Measurements from ENCODE around the gene DUSP23.

DNA sequence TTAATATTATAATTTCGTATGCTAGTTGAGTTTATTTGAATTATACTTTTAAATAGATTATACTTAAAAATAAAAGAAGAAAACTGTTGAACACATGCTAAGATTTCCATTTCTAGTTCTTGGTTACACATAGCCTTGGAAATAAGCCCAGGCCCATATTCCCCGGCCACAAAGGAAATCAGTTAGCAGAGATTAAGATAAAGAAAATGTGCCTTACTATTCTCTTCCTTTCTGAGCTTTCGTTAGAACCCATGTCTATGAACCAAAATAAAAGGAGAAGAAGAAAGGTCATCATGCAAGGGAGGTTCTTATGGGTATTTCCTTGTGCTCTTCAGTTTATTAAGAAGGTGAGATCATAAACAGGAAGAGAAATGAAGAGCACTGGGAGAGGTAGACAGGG is 34.1 kb upstream of the DUSP23 start:
- no peak for TF ChIP-seq POLR2AphosphoS5 (IDR thresholded peaks at IDR 0.05; ENCODE audit: low read depth, low read length)
- TF ChIP-seq SIN3A (IDR thresholded peaks at IDR 0.05; ENCODE audit: borderline replicate concordance, insufficient read depth, low read length) = no peak
- TF ChIP-seq, protein P1, sequence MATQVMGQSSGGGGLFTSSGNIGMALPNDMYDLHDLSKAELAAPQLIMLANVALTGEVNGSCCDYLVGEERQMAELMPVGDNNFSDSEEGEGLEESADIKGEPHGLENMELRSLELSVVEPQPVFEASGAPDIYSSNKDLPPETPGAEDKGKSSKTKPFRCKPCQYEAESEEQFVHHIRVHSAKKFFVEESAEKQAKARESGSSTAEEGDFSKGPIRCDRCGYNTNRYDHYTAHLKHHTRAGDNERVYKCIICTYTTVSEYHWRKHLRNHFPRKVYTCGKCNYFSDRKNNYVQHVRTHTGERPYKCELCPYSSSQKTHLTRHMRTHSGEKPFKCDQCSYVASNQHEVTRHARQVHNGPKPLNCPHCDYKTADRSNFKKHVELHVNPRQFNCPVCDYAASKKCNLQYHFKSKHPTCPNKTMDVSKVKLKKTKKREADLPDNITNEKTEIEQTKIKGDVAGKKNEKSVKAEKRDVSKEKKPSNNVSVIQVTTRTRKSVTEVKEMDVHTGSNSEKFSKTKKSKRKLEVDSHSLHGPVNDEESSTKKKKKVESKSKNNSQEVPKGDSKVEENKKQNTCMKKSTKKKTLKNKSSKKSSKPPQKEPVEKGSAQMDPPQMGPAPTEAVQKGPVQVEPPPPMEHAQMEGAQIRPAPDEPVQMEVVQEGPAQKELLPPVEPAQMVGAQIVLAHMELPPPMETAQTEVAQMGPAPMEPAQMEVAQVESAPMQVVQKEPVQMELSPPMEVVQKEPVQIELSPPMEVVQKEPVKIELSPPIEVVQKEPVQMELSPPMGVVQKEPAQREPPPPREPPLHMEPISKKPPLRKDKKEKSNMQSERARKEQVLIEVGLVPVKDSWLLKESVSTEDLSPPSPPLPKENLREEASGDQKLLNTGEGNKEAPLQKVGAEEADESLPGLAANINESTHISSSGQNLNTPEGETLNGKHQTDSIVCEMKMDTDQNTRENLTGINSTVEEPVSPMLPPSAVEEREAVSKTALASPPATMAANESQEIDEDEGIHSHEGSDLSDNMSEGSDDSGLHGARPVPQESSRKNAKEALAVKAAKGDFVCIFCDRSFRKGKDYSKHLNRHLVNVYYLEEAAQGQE (IDR thresholded peaks at IDR 0.05; ENCODE audit: insufficient read depth in 1 of 2, low read depth in 2 of 2, low read length in 2 of 2) = no peak
- TF ChIP-seq TAF1 (IDR thresholded peaks at IDR 0.05; ENCODE audit: borderline replicate concordance, insufficient read depth, low read length) = no peak
- no peak for TF ChIP-seq FOXP2 (optimal IDR thresholded peaks at IDR 0.05; ENCODE audit: borderline replicate concordance, extremely low read depth, extremely low read length, insufficient read depth)

Data from PFSK-1 (cell line).